IMR-90 (cell line): ENCODE data around the gene PLAC9.
"Not testable (repeated sequence)": the region's sequence is repeated elsewhere in the genome, so short reads cannot be mapped to it uniquely, and the experiment has no call there.

ENCODE experiments used
- BHLHE40 ChIP-seq: fragments of 150-350 bp; IDR thresholded peaks from 2 replicates; pipeline ENCODE4 v1.6.1; 2016; ENCODE audit warnings: mild to moderate bottlenecking, low read depth, low read length
- CHD1 ChIP-seq: IDR thresholded peaks from 2 replicates; pipeline ENCODE4 v1.6.1; 2012; ENCODE audit warnings: low read depth, low read length, improper control_type of control experiment
- NFE2L2 ChIP-seq: fragments of 150-350 bp; IDR thresholded peaks from 2 replicates; pipeline ENCODE4 v1.6.1; 2016; ENCODE audit warnings: low read depth, mild to moderate bottlenecking, low read length
- POLR2A ChIP-seq: IDR thresholded peaks from 2 replicates; pipeline ENCODE4 v1.6.1; 2012; ENCODE audit warnings: mild to moderate bottlenecking, low read depth, low read length
- RAD21 ChIP-seq: IDR thresholded peaks from 2 replicates; pipeline ENCODE4 v1.6.1; 2012; ENCODE audit warnings: low read length, improper control_type of control experiment
- SMC3 ChIP-seq: fragments of 150-350 bp; IDR thresholded peaks from 2 replicates; pipeline ENCODE4 v1.6.1; 2016; ENCODE audit warnings: low read depth, mild to moderate bottlenecking, antibody characterized with exemption, low read length, moderate library complexity
- TF ChIP-seq, protein P1 (sequence below): conservative IDR thresholded peaks from 2 replicates; pipeline ENCODE4 v1.5.1; 2012; ENCODE audit warnings: mild to moderate bottlenecking, low read depth, low read length, improper control_type of control experiment

DNA sequence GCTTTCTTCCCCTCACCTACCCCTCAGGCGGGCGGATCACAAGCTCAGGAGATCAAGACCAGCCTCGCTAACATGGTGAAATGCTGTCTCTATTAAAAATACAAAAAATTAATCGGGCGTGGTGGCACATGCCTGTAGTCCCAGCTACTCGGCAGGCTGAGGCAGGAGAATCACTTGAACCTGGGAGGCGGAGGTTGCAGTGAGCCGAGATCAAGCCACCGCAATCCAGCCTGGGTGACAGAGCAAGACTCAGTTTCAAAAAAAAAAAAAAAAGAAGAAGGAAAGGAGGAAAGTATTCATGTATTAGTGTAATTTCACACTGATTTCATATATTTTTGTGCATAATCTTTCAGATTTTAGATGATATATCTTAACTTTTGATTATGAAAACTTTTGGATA lies 1.2 kb downstream of the PLAC9 start:
- TF ChIP-seq POLR2A, RAD21, BHLHE40, SMC3, NFE2L2, CHD1: not testable (repeated sequence)
- TF ChIP-seq, protein P1, sequence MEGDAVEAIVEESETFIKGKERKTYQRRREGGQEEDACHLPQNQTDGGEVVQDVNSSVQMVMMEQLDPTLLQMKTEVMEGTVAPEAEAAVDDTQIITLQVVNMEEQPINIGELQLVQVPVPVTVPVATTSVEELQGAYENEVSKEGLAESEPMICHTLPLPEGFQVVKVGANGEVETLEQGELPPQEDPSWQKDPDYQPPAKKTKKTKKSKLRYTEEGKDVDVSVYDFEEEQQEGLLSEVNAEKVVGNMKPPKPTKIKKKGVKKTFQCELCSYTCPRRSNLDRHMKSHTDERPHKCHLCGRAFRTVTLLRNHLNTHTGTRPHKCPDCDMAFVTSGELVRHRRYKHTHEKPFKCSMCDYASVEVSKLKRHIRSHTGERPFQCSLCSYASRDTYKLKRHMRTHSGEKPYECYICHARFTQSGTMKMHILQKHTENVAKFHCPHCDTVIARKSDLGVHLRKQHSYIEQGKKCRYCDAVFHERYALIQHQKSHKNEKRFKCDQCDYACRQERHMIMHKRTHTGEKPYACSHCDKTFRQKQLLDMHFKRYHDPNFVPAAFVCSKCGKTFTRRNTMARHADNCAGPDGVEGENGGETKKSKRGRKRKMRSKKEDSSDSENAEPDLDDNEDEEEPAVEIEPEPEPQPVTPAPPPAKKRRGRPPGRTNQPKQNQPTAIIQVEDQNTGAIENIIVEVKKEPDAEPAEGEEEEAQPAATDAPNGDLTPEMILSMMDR, result not testable (repeated sequence)
